Neutrophil (primary cell): Measurements from ENCODE around the gene ANKRD7.
"Not testable (repeated sequence)": the region's sequence is repeated elsewhere in the genome, so short reads cannot be mapped to it uniquely, and the experiment has no call there.

ENCODE experiments used
- H3K27ac ChIP-seq: fragments of 200-600 bp; sonication (generic); 2 replicates; pipeline ENCODE4 v1.5.1; 2016; ENCODE audit warnings: mild to moderate bottlenecking, moderate library complexity
- H3K27me3 ChIP-seq: fragments of 200-600 bp; sonication (generic); 2 replicates; pipeline ENCODE4 v1.6.0; 2016; ENCODE audit warnings: mild to moderate bottlenecking
- H3K36me3 ChIP-seq: fragments of 200-600 bp; sonication (generic); 2 replicates; pipeline ENCODE4 v1.5.1; 2017
- H3K4me1 ChIP-seq, 2 experiments: fragments of 200-600 bp in 1 of 2; sonication (generic) in 1 of 2; 1 replicate in 1 of 2; 2 replicates in 1 of 2; pipeline versions ENCODE4 v1.5.1 to v1.6.1; 2013 to 2016; ENCODE audit warnings: low read depth in 1 of 2, low read length in 1 of 2, mild to moderate bottlenecking in 1 of 2, moderate library complexity in 1 of 2; ENCODE audit not compliant: control insufficient read depth in 1 of 2, insufficient read depth in 1 of 2
- H3K4me3 ChIP-seq, 2 experiments: fragments of 200-600 bp in 1 of 2; sonication (generic) in 1 of 2; 1 replicate in 1 of 2; 2 replicates in 1 of 2; pipeline ENCODE4 v1.5.1; 2013 to 2016; ENCODE audit warnings: low read depth in 1 of 2, low read length in 1 of 2, mild to moderate bottlenecking in 1 of 2, moderate library complexity in 1 of 2
- H3K9me3 ChIP-seq: fragments of 200-600 bp; sonication (generic); 2 replicates; pipeline ENCODE4 v1.5.1; 2016
- TF ChIP-seq, protein P1 (sequence below): fragments of 200-600 bp; sonication (generic); IDR thresholded peaks from 2 replicates; pipeline ENCODE4 v1.5.1; 2016; ENCODE audit warnings: antibody characterized with exemption

The ANKRD7 gene

DNA sequence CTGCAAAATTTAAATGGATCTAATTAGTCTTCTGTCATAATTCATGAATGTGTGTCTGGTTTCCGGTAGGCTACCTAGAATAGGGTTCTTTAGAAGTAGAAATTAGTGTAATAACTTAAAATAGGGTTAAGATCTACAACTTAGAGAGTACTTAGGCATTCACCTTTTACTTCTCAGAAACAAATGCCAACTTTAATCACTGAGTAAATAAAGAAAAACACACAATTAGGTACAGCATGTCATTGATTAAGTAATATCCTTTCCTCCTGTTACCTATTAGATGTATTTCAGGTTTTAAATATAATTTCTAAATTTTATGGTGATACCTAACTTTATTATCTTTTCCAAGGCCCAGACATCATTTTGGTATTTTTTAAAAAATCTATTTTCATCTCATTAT is 9.3 kb downstream of the ANKRD7 start:
- Histone ChIP-seq H3K27ac (no peak overlapping the region), H3K9me3 (no peaks in the 10 kb centered on the region), H3K4me1 (peaks cover 0 to 9% of the 10 kb centered on the region in 2 experiments), H3K36me3 (no peaks in the 10 kb centered on the region), H3K27me3 (peaks cover 4% of the 10 kb centered on the region), H3K4me3 (no peak overlapping the region)
- TF ChIP-seq, protein P1, sequence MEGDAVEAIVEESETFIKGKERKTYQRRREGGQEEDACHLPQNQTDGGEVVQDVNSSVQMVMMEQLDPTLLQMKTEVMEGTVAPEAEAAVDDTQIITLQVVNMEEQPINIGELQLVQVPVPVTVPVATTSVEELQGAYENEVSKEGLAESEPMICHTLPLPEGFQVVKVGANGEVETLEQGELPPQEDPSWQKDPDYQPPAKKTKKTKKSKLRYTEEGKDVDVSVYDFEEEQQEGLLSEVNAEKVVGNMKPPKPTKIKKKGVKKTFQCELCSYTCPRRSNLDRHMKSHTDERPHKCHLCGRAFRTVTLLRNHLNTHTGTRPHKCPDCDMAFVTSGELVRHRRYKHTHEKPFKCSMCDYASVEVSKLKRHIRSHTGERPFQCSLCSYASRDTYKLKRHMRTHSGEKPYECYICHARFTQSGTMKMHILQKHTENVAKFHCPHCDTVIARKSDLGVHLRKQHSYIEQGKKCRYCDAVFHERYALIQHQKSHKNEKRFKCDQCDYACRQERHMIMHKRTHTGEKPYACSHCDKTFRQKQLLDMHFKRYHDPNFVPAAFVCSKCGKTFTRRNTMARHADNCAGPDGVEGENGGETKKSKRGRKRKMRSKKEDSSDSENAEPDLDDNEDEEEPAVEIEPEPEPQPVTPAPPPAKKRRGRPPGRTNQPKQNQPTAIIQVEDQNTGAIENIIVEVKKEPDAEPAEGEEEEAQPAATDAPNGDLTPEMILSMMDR: no peak

DNA sequence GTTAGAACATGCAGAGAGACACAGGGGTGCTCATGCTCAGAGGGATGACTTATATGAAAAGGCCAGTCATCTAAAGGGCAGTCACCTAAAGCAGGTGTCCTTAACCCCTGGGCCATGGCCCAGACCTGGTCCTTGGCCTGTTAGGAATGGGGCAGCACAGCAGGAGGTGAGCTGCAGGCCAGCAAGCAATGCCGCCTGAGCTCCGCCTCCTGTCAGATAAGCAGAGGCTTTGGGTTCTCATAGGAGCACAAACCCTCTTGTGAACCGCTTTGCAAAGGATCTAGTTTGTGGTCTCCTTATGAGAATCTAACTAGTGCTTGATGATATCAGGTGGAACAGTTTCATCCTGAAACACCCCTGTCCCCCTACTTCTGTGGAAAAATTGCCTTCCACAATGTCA is 14.5 kb downstream of the ANKRD7 start:
- Histone ChIP-seq H3K27ac (no peak overlapping the region), H3K4me1 (peaks cover 0 to 11% of the 10 kb centered on the region in 2 experiments), H3K9me3 (no peaks in the 10 kb centered on the region), H3K4me3 (no peak overlapping the region), H3K36me3 (no peaks in the 10 kb centered on the region), H3K27me3 (no peaks in the 10 kb centered on the region)
- TF ChIP-seq, protein P1: no peak

DNA sequence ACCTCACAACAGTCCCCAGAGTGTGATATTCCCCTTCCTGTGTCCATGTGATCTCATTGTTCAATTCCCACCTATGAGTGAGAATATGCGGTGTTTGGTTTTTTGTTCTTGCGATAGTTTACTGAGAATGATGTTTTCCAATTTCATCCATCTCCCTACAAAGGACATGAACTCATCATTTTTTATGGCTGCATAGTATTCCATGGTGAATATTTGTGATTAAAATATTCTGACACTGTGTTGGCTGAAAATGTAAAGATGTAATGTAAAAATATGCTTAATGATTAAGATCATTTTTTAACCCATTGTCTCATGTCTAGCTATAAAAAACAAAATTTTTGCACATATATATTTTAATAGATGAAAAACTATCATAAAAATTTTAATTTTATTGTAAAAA is 15.8 kb downstream of the ANKRD7 start:
- H3K27ac ChIP-seq, H3K9me3 ChIP-seq, H3K27me3 ChIP-seq, H3K36me3 ChIP-seq, H3K4me3 ChIP-seq: not testable (repeated sequence)
- H3K4me1 ChIP-seq: peaks cover 0 to 11% of the 10 kb centered on the region in 2 experiments

DNA sequence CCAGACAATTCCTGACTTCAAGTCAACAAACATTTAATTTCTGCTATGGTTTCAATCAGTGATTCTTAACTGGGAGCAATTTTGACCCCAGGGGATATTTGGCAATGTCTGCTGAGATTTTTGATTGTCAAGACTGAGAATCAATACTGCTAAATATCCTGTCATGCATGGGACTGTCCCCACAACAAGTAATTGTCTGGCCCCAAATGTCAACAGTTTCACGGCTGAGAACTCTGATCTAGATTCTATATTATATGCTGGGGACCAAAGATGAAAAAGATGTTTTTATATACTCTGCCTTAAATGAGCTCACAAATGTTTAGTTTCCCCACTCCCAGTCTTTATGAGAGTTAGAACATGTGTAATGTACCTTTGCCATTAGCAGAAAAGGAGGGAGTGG is 19.2 kb downstream of the ANKRD7 start:
- H3K36me3 ChIP-seq: no peaks in the 10 kb centered on the region
- TF ChIP-seq, protein P1: no peak
- H3K9me3 ChIP-seq: no peaks in the 10 kb centered on the region
- H3K4me3 ChIP-seq: no peak overlapping the region
- H3K4me1 ChIP-seq: peaks cover 0 to 3% of the 10 kb centered on the region in 2 experiments
- H3K27me3 ChIP-seq: peaks cover 7% of the 10 kb centered on the region
- H3K27ac ChIP-seq: no peak overlapping the region

DNA sequence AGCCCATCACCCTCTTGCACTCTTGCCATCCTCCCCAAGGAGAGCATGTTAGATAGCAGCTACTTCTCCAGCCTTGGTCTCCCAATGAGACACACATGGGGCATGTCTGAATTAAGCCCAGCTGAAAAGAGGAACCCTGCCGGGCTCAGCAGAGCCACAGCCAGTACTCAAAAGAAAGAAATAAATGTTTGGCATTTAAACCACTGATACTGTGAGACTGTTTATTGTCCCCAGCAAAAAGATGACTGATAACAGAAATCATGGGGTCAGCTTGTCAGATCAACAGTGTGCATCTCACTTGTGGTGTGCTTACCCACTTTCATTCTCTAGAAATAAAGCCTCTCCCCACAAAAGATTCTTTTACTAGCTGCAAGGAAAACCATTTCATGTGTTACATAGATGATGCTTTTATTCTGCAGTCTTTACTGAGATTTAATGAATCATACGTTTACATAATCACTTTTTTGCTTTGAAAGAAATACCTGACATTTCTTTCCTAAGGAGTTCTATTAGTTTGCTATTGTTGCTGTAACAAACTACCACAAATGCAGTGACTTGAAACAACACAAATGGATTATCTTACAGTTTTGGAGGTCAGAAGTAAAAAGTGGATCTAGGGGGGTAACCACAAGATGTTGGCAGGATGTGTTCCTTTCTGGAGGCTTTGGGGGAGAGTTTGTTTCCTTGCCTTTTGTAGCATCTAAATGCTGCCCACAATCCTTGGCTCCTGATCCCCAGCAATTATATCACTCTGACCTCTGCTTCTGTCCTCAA is 20.9 kb downstream of the ANKRD7 start:
- Histone ChIP-seq H3K4me1 (no peaks in the 10 kb centered on the region), H3K36me3 (no peaks in the 10 kb centered on the region), H3K27ac (no peak overlapping the region), H3K27me3 (peaks cover 22% of the 10 kb centered on the region), H3K9me3 (no peaks in the 10 kb centered on the region), H3K4me3 (no peak overlapping the region)
- TF ChIP-seq, protein P1: no peak

DNA sequence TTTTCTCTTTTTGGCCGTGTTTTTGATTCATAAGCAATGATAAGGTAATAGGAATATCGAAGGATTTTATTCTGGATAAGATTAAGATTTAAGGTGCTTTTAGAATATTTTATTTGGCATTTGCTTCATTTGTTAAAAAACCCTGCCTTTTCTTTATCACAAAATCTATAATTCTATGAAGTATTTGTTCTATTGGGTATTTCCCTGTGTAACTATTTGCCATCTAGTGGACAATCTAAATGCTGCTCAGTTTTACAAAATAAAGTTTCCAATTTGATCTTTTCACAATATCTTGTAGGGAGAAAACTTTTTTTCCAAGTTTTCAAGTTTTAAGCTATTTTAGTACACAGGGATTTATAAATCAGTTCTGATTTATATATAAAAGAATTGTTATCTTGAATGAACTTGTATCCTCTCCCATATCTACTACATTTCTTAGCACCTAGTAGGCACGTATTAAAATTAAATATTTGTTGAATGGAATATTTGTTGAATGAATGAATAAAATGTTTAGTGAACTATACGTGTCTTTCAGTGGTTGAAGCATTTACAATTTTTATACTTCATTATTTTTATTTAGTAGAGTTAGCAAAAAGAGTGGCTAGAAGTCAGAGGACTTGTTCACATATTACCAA is 26.5 kb downstream of the ANKRD7 start:
- no peaks in the 10 kb centered on the region for H3K9me3 ChIP-seq
- no peak overlapping the region for H3K4me3 ChIP-seq
- H3K27ac ChIP-seq: no peak overlapping the region
- no peaks in the 10 kb centered on the region for H3K36me3 ChIP-seq
- peaks cover 36% of the 10 kb centered on the region for H3K27me3 ChIP-seq
- TF ChIP-seq, protein P1: no peak
- no peaks in the 10 kb centered on the region for H3K4me1 ChIP-seq
